Gastroesophageal sphincter (tissue), 3 donors: ENCODE data around the gene SPATA17.

ENCODE experiments used
- CTCF ChIP-seq, 4 experiments: fragments of 200-600 bp in 2 of 4; fragments of 450-650 bp in 2 of 4; sonication (generic) in 1 of 4; IDR thresholded peaks; one replicate each; pipeline ENCODE4 v1.5.1; 2017 to 2019; ENCODE audit warnings: antibody characterized with exemption in 4 of 4, mild to moderate bottlenecking in 2 of 4, moderate library complexity in 2 of 4
- POLR2A ChIP-seq, 2 donors: fragments of 450-650 bp; IDR thresholded peaks; one replicate each; pipeline ENCODE4 v1.6.1; 2017; ENCODE audit warnings: antibody characterized with exemption in 2 of 2, mild to moderate bottlenecking in 2 of 2, moderate library complexity in 1 of 2
- POLR2AphosphoS5 ChIP-seq: sonication (generic); formaldehyde crosslinking; IDR thresholded peaks from one replicate; pipeline ENCODE4 v1.6.1; 2017; ENCODE audit warnings: antibody characterized with exemption

GRCh38 chr1:217614200-217614712, 16.9 kb upstream of the SPATA17 start:
- TF ChIP-seq CTCF (IDR thresholded peaks at IDR 0.05) (no peak), POLR2AphosphoS5 (no peak), POLR2A (IDR thresholded peaks at IDR 0.05) (no peak)
